GM21717 (cell line): Measurements from ENCODE around the gene C2CD2L.
"Not testable (repeated sequence)": the region's sequence is repeated elsewhere in the genome, so short reads cannot be mapped to it uniquely, and the experiment has no call there.

Experiments
- ATAC-seq: cut with Tn5 transposase; IDR thresholded peaks from one replicate; pipeline ENCODE4 v1.9.1; 2021; ENCODE audit warnings: mild to moderate bottlenecking, moderate library complexity; ENCODE audit not compliant: unreplicated experiment

C2CD2L gene

GRCh38 chr11:119149018-119149785 lies 42.1 kb downstream of the C2CD2L start, which contains the start of gene ABCG4:
Gene ABCG4 (plus strand): TSS chr11:119149052. CDS start chr11:119149966, 914 bp downstream.
- no peak for ATAC-seq

- no peak for ATAC-seq
These were observed 42.7 kb downstream of the C2CD2L start for GRCh38 chr11:119149786-119150275.

GRCh38 chr11:119152043-119152442 lies 44.9 kb downstream of the C2CD2L start:
- no peak for ATAC-seq

GRCh38 chr11:119152604-119153003 lies 45.5 kb downstream of the C2CD2L start:
- no peak for ATAC-seq

- no peak for ATAC-seq
These were observed 46.1 kb downstream of the C2CD2L start for GRCh38 chr11:119153049-119153818.

GRCh38 chr11:119154178-119154577 lies 47.0 kb downstream of the C2CD2L start:
- ATAC-seq, result no peak

GRCh38 chr11:119155733-119156492 lies 48.8 kb downstream of the C2CD2L start:
- no peak for ATAC-seq

GRCh38 chr11:119156496-119156895 lies 49.4 kb downstream of the C2CD2L start:
- ATAC-seq, result no peak

GRCh38 chr11:119157063-119157462 lies 49.9 kb downstream of the C2CD2L start:
- no peak for ATAC-seq

GRCh38 chr11:119158467-119158866 lies 51.3 kb downstream of the C2CD2L start:
- ATAC-seq, result no peak

- no peak for ATAC-seq
These were observed 53.0 kb downstream of the C2CD2L start for GRCh38 chr11:119160151-119160550.

- ATAC-seq, result no peak
These were observed 54.7 kb downstream of the C2CD2L start for GRCh38 chr11:119161871-119162270.

- ATAC-seq, result no peak
These were observed 59.4 kb downstream of the C2CD2L start for GRCh38 chr11:119166368-119167076.

GRCh38 chr11:119167077-119167458 lies 59.9 kb downstream of the C2CD2L start:
- not testable (repeated sequence) for ATAC-seq

GRCh38 chr11:119167933-119168332 lies 60.8 kb downstream of the C2CD2L start:
- no peak for ATAC-seq
